Stimulated activated CD8-positive, alpha-beta memory T cell treated with anti-CD3 and anti-CD28 coated beads, Interleukin-4, amount 100 ng/mL, for 48 hours (primary cell): ENCODE results near the gene BORCS5.

Experiments
- DNase-seq: peaks from one replicate; pipeline ENCODE4 v3.0.0-alpha.2; 2020

BORCS5 gene

DNA sequence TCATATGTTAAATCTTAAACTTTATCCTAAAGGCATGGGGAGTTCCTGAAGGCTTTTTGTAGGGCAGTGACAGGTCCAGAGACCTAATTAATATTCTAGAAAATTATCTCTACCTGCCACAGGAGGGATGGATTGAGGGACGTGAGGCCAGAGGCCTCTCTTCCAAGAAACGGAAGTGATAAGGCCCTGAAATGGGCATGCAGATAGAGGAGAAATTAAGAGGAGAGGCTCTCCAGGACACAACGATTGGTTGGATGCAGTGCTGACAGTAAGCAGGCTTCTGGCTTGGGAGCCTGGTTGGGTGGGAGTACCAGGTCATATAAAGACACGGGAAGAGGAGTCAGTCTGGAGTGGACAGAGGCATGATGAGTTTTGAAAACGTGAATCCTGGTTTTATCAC, 3.1 kb upstream of the BORCS5 start:
- no peak for DNase-seq

- DNase-seq: no peak
Measured at GRCh38 chr12:12356467-12356895, 397 bp upstream of the BORCS5 start.

DNA sequence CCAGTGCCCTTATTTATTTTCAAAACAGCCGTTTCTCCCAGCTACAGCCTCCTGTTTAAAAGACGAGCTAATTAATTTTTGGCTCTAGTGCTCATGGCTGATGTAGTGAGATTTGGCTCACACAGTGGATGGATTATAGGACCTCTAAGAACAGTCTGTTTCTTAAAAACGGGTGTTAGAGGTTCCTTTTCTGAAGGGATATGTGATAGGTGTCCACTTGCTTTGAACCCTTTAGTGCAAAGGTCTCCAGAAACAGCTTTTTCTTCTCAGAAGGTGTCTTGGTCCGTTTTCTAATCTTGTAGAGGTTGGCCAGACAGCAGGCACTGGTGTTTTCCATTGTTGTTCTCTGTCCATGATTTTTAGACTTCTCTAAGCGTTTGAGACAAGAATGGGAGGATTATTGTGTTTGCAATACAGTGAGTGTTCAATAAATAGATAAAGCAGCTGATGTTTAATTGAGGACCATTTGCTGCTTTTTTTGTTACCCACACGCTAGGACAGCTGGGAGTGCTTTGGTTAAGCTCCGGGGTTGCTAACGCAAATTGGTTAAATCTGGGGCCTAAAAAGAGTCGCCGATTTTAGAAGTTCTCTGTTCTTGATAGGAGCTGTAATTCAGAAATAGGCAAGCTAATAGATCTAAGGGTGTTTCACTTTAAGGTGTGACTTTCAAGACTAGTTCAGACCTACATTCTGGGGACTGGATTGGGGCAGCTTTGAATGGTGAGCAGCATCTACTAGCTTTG, 1.0 kb downstream of the BORCS5 start:
- no peak for DNase-seq

DNA sequence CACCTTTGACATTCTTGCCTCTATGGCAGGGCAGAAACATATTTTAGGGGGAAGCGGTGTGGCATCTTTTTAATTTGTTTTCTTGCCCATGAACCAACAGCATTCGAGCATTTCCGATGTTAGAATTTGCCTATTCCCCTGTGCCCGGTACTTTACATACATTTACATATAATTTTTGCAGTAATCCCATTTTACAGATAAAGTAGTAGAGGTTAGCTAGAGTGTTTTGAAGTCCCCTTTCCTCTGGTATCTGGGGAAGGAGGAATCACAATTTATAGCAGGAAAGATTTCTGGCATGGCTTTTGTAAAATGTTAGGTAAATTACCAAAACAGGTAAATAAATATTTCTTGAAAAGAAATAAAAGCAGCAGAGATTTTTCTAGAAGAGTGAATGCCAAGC, 1.6 kb downstream of the BORCS5 start:
- no peak for DNase-seq

GRCh38 chr12:12364787-12365445, 8.0 kb downstream of the BORCS5 start:
- no peak for DNase-seq

GRCh38 chr12:12365446-12365802, 8.5 kb downstream of the BORCS5 start:
- DNase-seq: no peak

GRCh38 chr12:12365931-12366431, 9.1 kb downstream of the BORCS5 start:
- DNase-seq: no peak

GRCh38 chr12:12366701-12367481, 10.0 kb downstream of the BORCS5 start:
- no peak for DNase-seq

- no peak for DNase-seq
Measured at GRCh38 chr12:12367482-12367998, 10.7 kb downstream of the BORCS5 start.

DNA sequence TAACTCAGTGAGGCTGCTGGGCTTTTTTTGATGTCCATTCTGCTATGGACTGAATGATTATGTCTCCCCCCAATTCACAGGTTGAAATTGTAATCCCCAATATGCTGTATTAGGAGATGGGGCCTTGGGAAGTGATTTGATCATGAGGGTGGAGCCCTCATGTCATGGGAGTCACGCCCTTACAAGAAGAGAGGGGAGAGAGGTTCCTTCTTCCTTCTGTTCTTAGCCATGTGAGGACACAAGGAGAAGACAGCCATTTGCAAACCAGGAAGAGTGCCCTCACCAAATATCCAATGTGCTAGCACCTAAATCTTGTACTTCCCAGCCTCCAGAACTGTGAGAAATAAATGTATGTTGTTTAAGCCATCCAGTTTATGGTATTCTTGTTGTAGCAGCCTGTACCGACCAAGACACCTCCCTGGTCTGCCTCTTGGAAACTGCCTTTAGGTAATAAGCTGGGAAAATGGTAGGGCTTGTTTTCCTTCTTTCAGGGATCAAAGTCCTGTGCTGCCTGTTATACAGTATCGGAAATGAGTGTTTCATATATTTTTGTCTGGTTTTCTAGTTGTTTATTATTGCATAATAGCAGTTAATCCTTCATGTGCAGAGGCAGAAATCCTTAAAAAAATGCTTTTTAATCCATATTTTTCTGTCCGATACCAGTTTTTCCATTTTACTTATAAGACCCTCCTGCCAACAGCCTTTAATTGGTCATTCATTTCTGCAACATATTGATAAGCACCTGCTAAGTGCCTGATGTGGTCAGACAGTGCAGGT, 16.3 kb downstream of the BORCS5 start:
- DNase-seq: no peak

GRCh38 chr12:12376646-12377448, 20.0 kb downstream of the BORCS5 start:
- DNase-seq: no peak

GRCh38 chr12:12378616-12379015, 21.7 kb downstream of the BORCS5 start:
- no peak for DNase-seq

- DNase-seq: no peak
Measured at GRCh38 chr12:12379831-12380730, 23.2 kb downstream of the BORCS5 start.

DNA sequence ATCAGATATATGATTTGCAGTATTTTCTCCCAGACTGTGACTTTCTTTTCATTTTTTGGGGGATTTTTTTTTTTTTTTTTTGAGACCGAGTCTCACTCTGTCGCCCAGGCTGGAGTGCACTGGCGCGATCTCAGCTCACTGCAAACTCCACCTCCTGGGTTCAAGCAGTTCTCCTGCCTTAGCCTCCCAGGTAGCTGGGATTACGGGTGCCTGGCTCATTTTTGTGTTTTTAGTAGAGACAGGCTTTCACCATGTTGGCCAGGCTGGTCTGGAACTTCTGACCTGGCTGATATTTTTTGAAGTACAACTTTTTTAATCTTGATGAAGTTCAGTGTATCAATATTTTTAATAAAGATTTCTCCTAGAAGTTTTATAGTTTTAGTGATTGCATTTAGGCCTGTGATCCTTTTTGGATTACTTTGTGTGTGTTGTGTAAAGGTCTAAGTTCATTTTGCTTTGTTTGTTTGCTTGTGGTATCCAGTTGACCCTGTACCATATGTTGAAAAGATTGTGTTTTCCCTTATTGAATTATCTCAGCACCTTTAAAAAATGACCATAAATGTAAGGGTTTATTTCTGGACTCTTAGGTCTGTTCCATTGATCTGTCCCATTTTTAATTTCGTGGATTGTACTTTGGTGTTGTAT, 24.2 kb downstream of the BORCS5 start:
- DNase-seq: no peak

- no peak for DNase-seq
Measured at GRCh38 chr12:12381982-12382381, 25.1 kb downstream of the BORCS5 start.

DNA sequence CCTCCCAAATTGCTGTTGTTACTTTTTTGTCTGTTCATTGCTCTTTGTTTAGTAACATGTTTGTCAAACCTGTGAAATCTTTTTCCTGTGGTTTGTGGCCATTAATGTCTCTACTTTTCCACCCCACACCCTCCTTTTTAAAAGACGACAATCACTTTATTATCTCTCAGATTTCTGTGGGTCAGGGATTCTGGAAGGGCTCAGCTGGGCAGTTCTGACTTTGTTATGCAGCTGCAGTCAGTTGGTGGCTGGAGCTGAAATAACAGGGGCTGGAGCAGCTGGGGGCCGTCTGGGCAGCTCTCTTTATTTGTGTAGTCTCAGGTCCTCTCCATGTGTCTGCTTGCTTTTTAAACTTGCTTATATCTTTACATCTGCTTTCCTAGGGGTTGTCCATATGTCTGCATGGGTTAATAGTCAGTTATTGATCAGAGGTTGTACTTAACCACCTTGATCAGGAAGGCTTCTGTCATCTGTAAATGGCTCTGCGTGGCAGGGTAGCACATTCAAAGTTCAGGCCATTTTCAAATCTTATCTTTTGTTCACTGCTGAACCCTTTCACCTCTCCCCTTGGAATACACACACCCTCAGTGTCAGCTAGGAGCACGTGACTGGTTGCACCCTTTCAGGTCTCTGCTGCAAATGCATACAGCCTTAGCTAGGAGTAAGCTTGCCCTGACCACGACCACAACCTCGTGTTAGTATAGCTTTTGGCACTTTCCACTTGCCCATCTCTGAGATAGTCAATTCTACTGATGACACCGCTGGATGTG, 27.9 kb downstream of the BORCS5 start:
- DNase-seq: peak; percentile 70

DNA sequence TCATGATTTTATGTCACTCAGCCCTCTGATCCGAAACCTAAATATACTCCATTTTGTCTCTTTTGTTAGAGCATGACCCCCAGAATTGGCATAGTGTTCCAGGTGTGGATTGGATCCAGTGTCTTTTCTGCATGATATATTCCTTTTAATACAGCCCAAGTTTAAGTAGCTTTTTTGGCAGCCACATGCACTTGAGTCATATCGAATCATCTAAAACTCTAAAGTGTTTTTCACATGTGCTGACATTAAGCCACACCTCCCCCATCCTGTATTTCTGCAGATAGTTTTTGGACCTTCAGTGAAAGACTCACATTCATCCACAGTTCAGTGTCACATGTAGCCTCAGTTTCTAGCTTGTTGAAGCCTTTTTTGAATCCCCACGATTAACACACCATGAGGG, 30.6 kb downstream of the BORCS5 start:
- DNase-seq: no peak

GRCh38 chr12:12392413-12392812, 35.5 kb downstream of the BORCS5 start:
- DNase-seq: no peak

DNA sequence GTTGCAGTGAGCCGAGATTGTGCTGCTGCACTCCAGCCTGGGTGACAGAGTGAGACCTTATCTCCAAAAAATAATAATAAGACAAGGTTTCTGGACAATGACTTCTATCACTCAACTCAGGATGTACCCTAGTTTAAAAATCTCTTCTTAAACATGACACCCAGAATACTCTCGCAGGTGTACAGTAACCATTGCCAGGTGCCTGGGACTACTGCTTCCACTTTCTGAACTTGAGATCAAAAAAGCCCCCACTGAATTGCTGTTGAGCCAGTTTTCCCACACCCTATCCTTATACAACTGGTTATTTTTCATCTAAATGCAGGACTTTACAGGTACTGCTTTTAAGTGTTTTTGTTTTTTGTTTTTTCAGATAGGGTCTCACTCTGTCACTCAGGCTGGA, 36.3 kb downstream of the BORCS5 start:
- no peak for DNase-seq
